ENCODE results near the gene TWIST2. TPM values are rescaled to one million over a fixed set of nuclear protein-coding genes. Genes with fewer than 3 reads are reported as not detected.

The TWIST2 gene
- total RNA-seq, 1 donor from 2014 or later = 2.7 TPM

DNA sequence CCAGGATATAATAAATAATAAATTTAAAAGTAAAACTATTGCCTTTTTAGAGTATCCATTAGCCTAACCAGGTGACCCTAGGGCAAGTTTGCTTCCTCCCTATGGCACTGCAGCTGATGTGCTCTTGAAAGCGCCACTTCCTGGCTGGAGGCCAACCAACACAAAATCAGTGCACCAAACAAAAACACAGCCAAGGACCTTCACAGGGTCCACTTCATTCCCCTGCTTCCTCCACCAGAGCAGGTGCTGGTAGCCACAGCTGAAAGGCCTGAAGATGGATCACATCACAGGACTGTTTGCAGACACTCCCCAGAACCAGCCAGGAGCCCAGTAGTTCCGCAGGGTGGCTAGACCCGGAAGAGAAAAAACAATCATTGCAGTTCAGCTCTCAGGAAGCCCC, 108.8 kb downstream of the TWIST2 start:
- Histone ChIP-seq H3K27ac (replicated peaks) (no peak overlapping the region), H3K4me1 (no peaks in the 10 kb centered on the region), H3K36me3 (no peaks in the 10 kb centered on the region), H3K4me3 (no peak overlapping the region), H3K9me3 (replicated peaks) (peaks cover 10% of the 10 kb centered on the region), H3K27me3 (ENCODE audit: low read depth) (peaks cover 49% of the 10 kb centered on the region)
- intact Hi-C loops (cut with micrococcal nuclease) = no loop called here
- DNase-seq = no peak
- no peak for TF ChIP-seq CTCF (IDR thresholded peaks at IDR 0.05; ENCODE audit: borderline replicate concordance)
